Fibroblast of villous mesenchyme (primary cell): ENCODE measurements around the gene MISP. TPM values are rescaled to one million over a fixed set of nuclear protein-coding genes. Genes with fewer than 3 reads are reported as not detected.

Experiments
- DNase-seq: peaks from one replicate; pipeline ENCODE4 v3.0.0-alpha.2; 2010; ENCODE audit warnings: low read depth
- H3K4me3 ChIP-seq: 2 replicates; pipeline ENCODE4 v1.5.1; 2011; ENCODE audit warnings: low read depth, mild to moderate bottlenecking, low read length
- CTCF ChIP-seq: IDR thresholded peaks from 2 replicates; pipeline ENCODE4 v1.5.1; 2012; ENCODE audit warnings: low read depth, mild to moderate bottlenecking, low read length; ENCODE audit not compliant: insufficient read depth
- total RNA-seq: library from RNA; depleted of rRNA; stranded (reverse); fragments of >200 nt; gene quantifications from 2 replicates; pipeline ENCODE4 v1.2.3, GENCODE V29; 2012

MISP gene
- total RNA-seq, 1 donor, result 0.43 TPM

GRCh38 chr19:765179-765738 lies 14.3 kb downstream of the MISP start:
- DNase-seq, result no peak
- no peak overlapping the region for H3K4me3 ChIP-seq
- no peak for TF ChIP-seq CTCF

GRCh38 chr19:768424-768823 lies 17.5 kb downstream of the MISP start:
- no peak overlapping the region for H3K4me3 ChIP-seq
- DNase-seq, result peak; percentile 93
- TF ChIP-seq CTCF, result no peak

- no peak for DNase-seq
- H3K4me3 ChIP-seq, result no peak overlapping the region
- TF ChIP-seq CTCF, result no peak
Measured at GRCh38 chr19:769616-770015, 18.7 kb downstream of the MISP start.

- H3K4me3 ChIP-seq, result no peak overlapping the region
- TF ChIP-seq CTCF, result peak; percentile 65
- DNase-seq, result peak; percentile 69
Measured at GRCh38 chr19:771332-771785, 20.4 kb downstream of the MISP start.

GRCh38 chr19:772063-772462 lies 21.2 kb downstream of the MISP start:
- no peak overlapping the region for H3K4me3 ChIP-seq
- DNase-seq, result no peak
- TF ChIP-seq CTCF, result no peak

GRCh38 chr19:772730-773436 lies 22.0 kb downstream of the MISP start:
- H3K4me3 ChIP-seq, result no peak overlapping the region
- no peak for TF ChIP-seq CTCF
- no peak for DNase-seq
